Stimulated activated CD8-positive, alpha-beta memory T cell treated with anti-CD3 and anti-CD28 coated beads, Interleukin-7, amount 100 ng/mL, for 48 hours (primary cell): Measurements from ENCODE around the gene PKD2.
"Not testable (repeated sequence)": the region's sequence is repeated elsewhere in the genome, so short reads cannot be mapped to it uniquely, and the experiment has no call there.

Experiments
- DNase-seq, 2 donors: peaks; one replicate each; pipeline ENCODE4 v3.0.0-alpha.2; 2020; ENCODE audit warnings: low read depth in 1 of 2; ENCODE audit errors: extremely low read depth in 1 of 2

The PKD2 gene

DNA sequence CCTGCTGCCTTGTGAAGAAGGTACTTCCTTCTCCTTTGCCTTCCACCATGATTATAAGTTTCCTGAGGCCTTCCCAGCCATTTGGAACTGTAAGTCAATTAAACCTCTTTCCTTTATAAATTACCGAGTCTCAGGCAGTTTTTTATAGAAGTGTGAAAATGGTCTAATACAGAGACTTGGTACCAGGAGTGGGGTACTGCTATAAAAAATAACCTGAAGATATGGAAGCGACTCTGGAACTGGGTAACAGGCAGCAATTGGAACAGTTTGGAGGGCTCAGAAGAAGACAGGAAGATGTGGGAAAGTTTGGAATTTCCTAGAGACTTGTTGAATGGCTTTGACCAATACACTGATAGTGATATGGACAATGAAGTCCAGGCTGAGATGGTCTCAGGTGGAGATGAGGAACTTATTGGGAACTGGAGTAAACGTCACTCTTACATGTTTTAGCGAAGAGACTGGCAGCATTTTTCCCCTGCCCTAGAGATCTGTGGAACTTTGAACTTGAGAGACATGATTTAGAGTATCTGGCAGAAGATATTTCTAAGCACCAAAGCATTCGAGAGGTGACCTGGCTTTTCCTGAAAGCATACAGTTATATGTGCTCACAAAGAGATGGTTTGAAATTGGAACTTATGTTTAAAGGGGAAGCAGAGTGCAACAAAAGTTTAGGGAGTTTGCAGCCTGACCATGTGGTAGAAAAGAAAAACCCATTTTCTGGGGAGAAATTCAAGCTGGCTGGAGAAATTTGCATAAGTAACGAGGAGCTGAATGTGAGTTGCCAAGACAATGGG, 18.6 kb downstream of the PKD2 start:
- DNase-seq: not testable (repeated sequence)

GRCh38 chr4:88027611-88028608, 20.5 kb downstream of the PKD2 start:
- DNase-seq: no peak

DNA sequence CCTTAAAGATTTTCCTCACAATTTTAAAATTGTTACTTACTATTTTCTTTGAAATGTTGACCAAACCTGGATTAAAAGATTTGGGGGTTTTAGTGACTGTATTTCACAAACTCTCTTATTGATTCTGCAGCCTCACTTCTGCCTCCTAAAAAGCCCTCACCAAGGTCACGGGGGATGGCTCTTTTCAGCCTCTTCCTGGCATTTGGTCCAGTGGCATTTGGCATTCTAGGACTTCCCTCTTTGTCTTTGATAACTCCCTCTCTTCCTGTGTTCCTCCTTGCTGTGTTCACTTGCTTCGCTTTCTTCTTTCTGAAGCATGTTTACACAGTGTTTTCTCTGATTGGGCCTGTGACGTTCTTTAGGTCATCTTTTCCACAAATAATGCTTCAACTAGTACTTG, 21.5 kb downstream of the PKD2 start:
- DNase-seq: no peak

GRCh38 chr4:88029556-88029955, 22.1 kb downstream of the PKD2 start:
- no peak for DNase-seq

DNA sequence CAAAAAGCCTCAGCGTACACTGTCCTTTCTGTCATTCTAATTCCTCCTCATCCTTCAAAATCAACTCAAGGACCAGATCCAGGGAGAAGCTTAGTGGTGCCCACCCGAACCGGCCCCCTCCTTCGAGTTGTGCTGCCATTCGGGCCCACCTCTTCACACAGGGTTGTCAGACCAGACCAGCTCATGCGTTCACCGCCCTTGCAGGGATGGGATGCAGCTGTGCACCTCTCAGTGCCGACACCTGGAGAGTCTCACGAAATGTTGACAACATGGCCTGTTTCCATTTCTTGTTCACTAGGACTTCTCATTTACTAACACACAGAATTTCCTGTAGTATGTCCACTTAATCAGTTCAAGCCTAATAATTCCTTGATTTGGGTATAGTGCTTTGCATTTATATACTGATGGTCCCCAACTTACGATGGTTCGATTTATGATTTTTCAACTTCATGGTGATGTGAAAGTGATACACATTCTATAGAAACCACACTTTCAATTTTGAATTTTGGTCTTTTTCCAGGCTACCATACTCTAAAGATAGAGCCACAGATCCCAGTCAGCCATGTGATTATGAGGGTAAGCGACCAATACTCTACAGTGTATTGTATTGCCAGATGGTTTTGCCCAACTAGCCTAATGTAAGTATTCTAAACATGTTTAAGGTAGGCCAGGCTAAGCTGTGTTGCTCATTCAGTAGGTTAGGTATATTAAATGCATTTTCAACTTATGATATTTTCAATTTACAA, 23.3 kb downstream of the PKD2 start:
- no peak for DNase-seq

DNA sequence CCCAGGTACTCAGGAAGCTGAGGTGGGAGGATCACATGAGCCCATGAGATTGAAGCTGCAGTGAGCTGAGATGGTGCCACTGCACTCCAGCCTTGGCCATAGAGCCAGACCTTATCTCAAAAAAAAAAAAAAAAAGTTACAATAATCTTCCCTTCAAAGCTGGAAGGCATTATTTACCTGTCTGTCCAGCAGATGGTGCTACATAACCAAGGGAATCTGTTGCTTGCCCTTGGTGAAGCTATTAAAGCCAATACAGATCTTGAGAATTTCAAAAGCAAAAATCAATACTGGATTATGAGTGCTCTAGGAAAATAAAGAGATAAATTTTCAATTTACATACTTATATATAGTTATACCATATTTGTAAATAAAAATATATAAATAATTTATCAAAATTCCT, 25.9 kb downstream of the PKD2 start:
- DNase-seq: no peak

DNA sequence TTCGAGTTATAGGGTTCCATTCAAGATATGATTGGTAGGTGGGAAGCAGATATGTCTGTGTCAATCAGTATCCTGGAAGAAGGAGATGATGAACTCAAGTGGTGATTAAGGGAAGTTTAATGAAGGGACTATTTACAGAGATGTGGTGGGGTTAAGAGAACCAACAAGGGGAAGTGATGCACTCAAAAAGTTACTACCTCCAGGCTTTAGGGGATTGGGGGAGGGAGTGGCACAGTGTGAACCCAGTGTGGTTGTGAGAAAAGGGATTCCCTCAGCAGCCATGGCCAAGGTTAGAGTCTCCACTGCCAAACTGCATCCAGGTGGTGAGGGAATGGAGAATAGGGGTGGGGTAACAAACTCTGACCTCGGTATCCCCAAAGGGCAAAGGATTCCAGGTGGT, 27.9 kb downstream of the PKD2 start:
- DNase-seq: no peak

- no peak for DNase-seq
These were observed 30.0 kb downstream of the PKD2 start for GRCh38 chr4:88037447-88037846.

DNA sequence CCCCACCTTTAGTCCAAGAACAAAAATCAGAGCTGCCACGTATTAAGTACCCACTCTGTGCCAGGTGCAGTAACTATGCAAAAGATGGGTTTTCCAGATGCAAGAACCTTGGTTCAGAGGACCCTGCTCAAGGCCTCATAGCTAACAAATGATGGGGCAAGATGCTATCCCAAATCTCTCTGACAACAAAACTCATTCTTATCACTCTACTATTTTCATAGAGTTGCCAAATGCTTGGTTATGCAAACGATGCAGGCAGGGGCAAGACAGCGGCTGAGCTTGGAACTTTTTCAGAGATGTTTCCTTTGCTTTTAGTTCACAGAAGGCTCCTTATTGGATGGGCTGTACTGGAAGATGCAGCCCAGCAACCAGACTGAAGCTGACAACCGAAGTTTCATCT, 30.5 kb downstream of the PKD2 start:
- no peak for DNase-seq

DNA sequence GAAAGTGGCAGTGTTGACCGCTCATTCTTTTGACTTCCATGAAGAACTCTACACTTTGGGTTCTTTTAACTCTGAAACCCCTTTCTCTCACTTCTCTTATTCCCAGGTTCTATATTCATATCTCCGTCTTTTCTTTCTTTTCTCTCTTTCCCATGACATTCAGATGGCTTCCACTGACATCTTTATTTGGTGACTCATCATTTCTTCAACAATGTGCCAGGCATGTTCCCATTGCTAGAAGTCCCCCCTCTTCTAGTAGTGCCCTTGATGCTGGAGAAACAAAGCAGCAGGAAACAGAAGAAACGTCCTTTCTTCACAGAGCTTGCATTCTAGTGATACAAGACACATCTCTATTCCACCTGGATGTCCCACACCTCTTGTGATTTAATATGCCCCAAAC, 33.3 kb downstream of the PKD2 start:
- no peak for DNase-seq

DNA sequence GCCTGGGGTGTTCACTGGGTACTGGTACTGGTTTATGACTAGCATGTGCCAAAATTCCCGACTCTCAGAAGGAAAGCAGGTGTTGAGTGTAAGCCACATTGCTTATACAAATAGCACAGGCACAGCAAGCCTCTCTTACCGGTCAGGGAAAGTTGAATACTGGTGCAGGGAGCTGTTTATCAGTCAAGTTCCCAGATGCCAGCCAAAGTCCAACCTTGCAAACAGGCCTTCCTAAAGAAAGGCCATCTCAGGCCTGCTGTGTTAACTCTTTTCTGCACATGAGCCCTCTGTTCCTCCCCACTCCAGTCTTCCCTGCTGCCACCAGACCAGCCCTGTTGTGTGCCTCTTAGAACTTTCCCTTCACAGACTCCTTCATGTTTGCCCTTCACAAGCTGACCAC, 34.2 kb downstream of the PKD2 start:
- no peak for DNase-seq

GRCh38 chr4:88043001-88043400, 35.6 kb downstream of the PKD2 start:
- no peak for DNase-seq

DNA sequence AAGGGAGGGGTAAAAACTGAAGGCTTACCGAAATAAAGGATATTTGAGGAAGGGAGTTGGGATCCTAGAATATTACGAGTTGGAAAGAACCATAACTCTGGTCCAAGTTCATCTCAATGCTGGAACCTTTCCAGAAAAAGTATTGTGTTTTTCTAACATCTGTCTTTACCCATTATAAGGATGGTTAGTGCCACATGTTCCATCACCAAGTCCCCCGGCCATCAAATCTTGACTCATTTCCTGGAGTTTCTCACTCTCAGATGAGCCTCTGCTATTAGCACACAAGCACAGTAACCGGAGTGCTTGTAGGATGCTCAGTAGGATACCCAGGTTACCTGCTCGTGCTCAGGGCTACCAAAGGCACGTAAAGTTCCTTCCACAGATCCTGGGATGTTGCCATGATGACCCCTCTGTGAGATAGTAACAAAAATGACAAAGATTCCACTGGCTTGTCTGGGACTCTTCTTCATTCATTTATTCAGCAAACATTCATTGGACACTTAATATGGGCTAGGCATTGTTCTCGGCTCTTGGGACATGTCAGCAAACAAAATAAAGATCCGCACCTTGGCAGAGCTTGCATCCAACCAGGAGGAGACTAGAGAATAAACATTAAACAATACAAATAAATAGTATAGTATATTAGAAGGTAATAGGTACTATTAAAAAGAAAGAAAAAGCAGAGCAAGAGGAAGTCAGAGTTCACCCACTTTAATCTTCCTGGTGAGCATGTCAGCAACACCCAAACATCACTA, 36.3 kb downstream of the PKD2 start:
- no peak for DNase-seq

- no peak for DNase-seq
These were observed 37.6 kb downstream of the PKD2 start for GRCh38 chr4:88045021-88045420.

DNA sequence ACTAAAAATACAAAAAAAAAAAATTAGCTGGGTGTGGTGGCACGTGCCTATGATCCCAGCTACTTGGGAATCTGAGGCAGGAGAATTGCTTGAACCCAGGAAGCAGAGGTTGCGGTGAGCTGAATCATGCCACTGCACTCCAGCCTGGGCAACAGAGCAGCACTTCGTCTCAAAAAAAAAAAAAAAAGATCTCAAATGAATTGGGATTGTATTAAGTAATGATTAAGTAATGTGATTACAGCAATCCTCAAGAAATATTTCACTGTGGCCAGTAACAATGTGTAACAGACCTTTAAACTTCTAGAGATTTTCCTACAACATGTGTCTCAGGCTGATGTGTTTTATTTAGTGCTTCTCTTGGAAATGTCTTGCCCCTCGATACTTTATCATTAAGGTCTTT, 46.8 kb downstream of the PKD2 start:
- DNase-seq: no peak

GRCh38 chr4:88054901-88055300, 47.5 kb downstream of the PKD2 start:
- DNase-seq: no peak

DNA sequence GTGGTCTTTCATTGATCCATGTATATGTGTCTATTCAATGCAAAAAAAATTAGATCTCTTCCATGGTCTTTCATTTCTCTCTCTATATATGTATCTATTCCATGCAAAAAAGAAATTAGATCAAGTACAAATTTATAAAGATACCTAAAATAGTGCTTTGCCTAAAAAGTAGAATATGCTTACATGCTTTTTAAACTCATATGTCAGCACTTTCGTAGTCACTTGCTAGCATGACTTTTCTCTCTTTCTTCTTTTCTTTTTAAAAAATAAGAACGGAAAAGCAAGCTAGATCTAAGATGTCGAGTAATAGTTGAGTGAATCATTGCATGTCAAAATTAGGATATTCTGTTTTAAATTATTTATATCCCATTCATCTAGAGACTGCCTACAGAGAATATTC, 50.9 kb downstream of the PKD2 start:
- no peak for DNase-seq

- DNase-seq: no peak
These were observed 52.3 kb downstream of the PKD2 start for GRCh38 chr4:88059766-88060165.

DNA sequence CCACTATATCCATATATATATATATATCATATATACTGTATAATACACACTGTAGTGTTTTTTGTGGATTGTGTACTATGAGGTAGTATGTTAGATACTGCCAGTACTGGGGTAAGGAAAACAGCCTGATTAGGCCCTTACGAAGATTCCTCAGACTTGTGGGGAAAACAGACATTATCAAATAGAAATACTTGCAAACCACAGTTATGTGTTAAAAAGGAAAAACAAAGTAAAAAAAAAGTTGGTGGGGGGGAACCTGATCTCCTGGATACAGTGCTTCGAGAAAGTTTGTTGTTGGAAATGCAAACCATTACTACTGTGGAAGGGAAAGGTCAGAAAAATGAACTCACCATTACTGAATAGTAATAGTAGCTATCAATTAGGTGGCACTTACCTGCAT, 53.0 kb downstream of the PKD2 start:
- no peak for DNase-seq

GRCh38 chr4:88062311-88062710, 54.9 kb downstream of the PKD2 start:
- DNase-seq: no peak

DNA sequence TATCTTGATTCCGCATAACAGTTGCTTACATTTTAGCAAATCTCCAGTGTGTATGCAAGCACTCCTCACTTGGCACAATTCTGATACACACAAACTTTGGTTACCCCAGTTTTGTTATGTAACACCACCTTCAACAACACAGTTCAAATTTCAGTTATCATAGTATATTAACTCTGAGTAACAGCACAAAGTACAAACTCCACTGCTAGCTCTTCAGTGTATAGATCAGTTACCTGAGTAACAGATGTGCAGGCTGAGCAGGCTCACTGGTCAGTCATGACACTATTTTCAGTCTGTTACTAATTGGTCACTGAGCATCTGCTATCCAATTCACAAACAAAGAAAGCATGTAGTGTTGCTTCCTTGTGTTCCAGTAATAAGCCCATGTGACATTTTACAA, 55.4 kb downstream of the PKD2 start:
- DNase-seq: no peak
